B cell (primary cell): ENCODE results near the gene IRF7. TPM values are rescaled to one million over a fixed set of nuclear protein-coding genes. Genes with fewer than 3 reads are reported as not detected.

Experiments
- ATAC-seq: fragments of 200-7000 bp; cut with Tn5 transposase; one replicate; pipeline ENCODE4 v1.10.0; 2021; ENCODE audit warnings: low read depth, mild to moderate bottlenecking, moderate number of reproducible peaks, moderate library complexity
- CTCF ChIA-PET: fragments of 350-600 bp; sonication (Branson Sonifier 250); formaldehyde crosslinking; loops from one replicate; lab custom pipeline; 2021; ENCODE audit warnings: antibody characterized with exemption, inconsistent platforms; lab: Charles Lee
- POLR2A ChIA-PET: fragments of 350-600 bp; sonication (Branson Sonifier 250); formaldehyde crosslinking; loops from one replicate; lab custom pipeline; 2021; ENCODE audit warnings: antibody characterized with exemption; lab: Charles Lee
- DNase-seq: peaks from one replicate; pipeline ENCODE4 v3.0.0; 2013
- H2AFZ ChIP-seq: 2 replicates; pipeline ENCODE4 v1.6.1; 2012; ENCODE audit warnings: mild to moderate bottlenecking, low read depth, low read length; ENCODE audit not compliant: insufficient read depth, poor library complexity, severe bottlenecking
- H3K27ac ChIP-seq, 2 donors: 1 replicate in 1 of 2; 2 replicates in 1 of 2; pipeline ENCODE4 v1.5.1; 2012 to 2013; ENCODE audit warnings: low read length in 2 of 2, mild to moderate bottlenecking in 2 of 2, moderate library complexity in 1 of 2
- H3K27me3 ChIP-seq, 4 experiments: fragments of 200-600 bp in 1 of 4; sonication (generic) in 1 of 4; replicated peaks in 1 of 4; 1 replicate in 2 of 4; 2 replicates in 2 of 4; pipeline versions ENCODE4 v1.6.1 to v1.7.0; 2013 to 2016; ENCODE audit warnings: low read length in 3 of 4, mild to moderate bottlenecking in 2 of 4, mixed read lengths in 1 of 4, moderate library complexity in 1 of 4; ENCODE audit not compliant: insufficient read depth in 4 of 4, control insufficient read depth in 3 of 4; ENCODE audit errors: control extremely low read depth in 1 of 4
- H3K36me3 ChIP-seq, 2 experiments: replicated peaks in 1 of 2; 1 replicate in 1 of 2; 2 replicates in 1 of 2; pipeline versions ENCODE4 v1.6.1 to v1.7.1; 2013; ENCODE audit warnings: low read length in 1 of 2; ENCODE audit not compliant: insufficient read depth in 2 of 2, control insufficient read depth in 1 of 2; ENCODE audit errors: control extremely low read depth in 1 of 2, extremely low read depth in 1 of 2
- H3K4me1 ChIP-seq, 2 donors: fragments of 200-600 bp in 1 of 2; sonication (generic) in 1 of 2; 1 replicate in 1 of 2; 2 replicates in 1 of 2; pipeline versions ENCODE4 v1.5.1 to v1.6.1; 2013 to 2017; ENCODE audit warnings: low read length in 2 of 2; ENCODE audit not compliant: control insufficient read depth in 2 of 2, insufficient read depth in 2 of 2
- H3K4me2 ChIP-seq: replicated peaks from 2 replicates; pipeline ENCODE3; 2012; ENCODE audit warnings: mild to moderate bottlenecking, low read depth, low read length; ENCODE audit not compliant: poor library complexity, severe bottlenecking
- H3K4me3 ChIP-seq, 5 experiments: fragments of 200-600 bp in 1 of 5; sonication (generic) in 1 of 5; 1 replicate in 3 of 5; 2 replicates in 2 of 5; pipeline versions ENCODE4 v1.5.1 to v1.7.0; 2011 to 2016; ENCODE audit warnings: low read length in 4 of 5, mild to moderate bottlenecking in 4 of 5, low read depth in 2 of 5, control low read depth in 1 of 5, moderate library complexity in 1 of 5; ENCODE audit not compliant: insufficient read depth in 1 of 5; ENCODE audit errors: control extremely low read depth in 1 of 5, extremely low read depth in 1 of 5
- H3K79me2 ChIP-seq: fragments of 200-600 bp; sonication (generic); one replicate; pipeline ENCODE4 v1.6.0; 2016; ENCODE audit warnings: low read length; ENCODE audit not compliant: control insufficient read depth, insufficient read depth
- H3K9ac ChIP-seq: fragments of 200-600 bp; sonication (generic); 2 replicates; pipeline ENCODE4 v1.6.1; 2017; ENCODE audit warnings: mild to moderate bottlenecking, low read length, moderate library complexity
- H3K9me3 ChIP-seq, 3 donors: one replicate each; pipeline versions ENCODE4 v1.6.1 to v1.7.1; 2013; ENCODE audit warnings: low read length in 2 of 3; ENCODE audit not compliant: control insufficient read depth in 2 of 3, insufficient read depth in 1 of 3; ENCODE audit errors: control extremely low read depth in 1 of 3
- H4K20me1 ChIP-seq: 2 replicates; pipeline ENCODE4 v1.6.0; 2012; ENCODE audit warnings: mild to moderate bottlenecking, low read length; ENCODE audit not compliant: insufficient read depth, control insufficient read depth, poor library complexity, severe bottlenecking
- H3K27ac Mint-ChIP-seq: one replicate; pipeline ENCODE4 v1.8.0; 2021; ENCODE audit warnings: mixed read lengths
- H3K27me3 Mint-ChIP-seq: one replicate; pipeline ENCODE4 v1.8.0; 2021; ENCODE audit warnings: mixed read lengths
- H3K4me1 Mint-ChIP-seq: one replicate; pipeline ENCODE4 v1.8.0; 2021; ENCODE audit warnings: mixed read lengths
- H3K4me3 Mint-ChIP-seq: one replicate; pipeline ENCODE4 v1.8.0; 2021; ENCODE audit warnings: mixed read lengths
- H3K9me3 Mint-ChIP-seq: one replicate; pipeline ENCODE4 v1.8.0; 2022; ENCODE audit warnings: mixed read lengths; ENCODE audit not compliant: insufficient read depth
- EZH2 ChIP-seq: IDR thresholded peaks from 2 replicates; pipeline ENCODE4 v1.6.1; 2012; ENCODE audit warnings: borderline replicate concordance, low read depth, mild to moderate bottlenecking, moderate library complexity, low read length; ENCODE audit not compliant: insufficient read depth, poor library complexity, severe bottlenecking
- WGBS: methylation state at CpG from one replicate; pipeline ENCODE4 v1.1.5; 2013; ENCODE audit warnings: missing lambda C conversion rate; ENCODE audit not compliant: insufficient coverage; 5-methylcytosine and 5-hydroxymethylcytosine counted together
- intact Hi-C: fragments of 100-400 bp; cut with micrococcal nuclease; formaldehyde crosslinking; loops from one replicate; pipeline ENCODE4 v1.10.0; 2022
- polyA plus RNA-seq: library from polyadenylated mRNA; depleted of rRNA; stranded (reverse); fragments of >200 nt; gene quantifications from 2 replicates; pipeline ENCODE4 v1.2.3, GENCODE V29; 2012
- total RNA-seq, 2 donors: library from RNA; stranded (reverse); fragments of 120-200 nt in 1 of 2; gene quantifications; 1 replicate in 1 of 2; 2 replicates in 1 of 2; pipeline versions ENCODE4 v1.2.3 to v1.2.4, GENCODE V29; 2013 to 2022
- TF ChIP-seq, protein P1 (sequence below): fragments of 200-600 bp; IDR thresholded peaks from one replicate; pipeline ENCODE4 v1.8.0; 2022; ENCODE audit warnings: antibody characterized with exemption, mild to moderate bottlenecking

The IRF7 gene
- total and polyA plus RNA-seq, 2 donors (not counting 1 experiment from before 2014, with no cell fraction given) = 136 to 184 TPM

DNA sequence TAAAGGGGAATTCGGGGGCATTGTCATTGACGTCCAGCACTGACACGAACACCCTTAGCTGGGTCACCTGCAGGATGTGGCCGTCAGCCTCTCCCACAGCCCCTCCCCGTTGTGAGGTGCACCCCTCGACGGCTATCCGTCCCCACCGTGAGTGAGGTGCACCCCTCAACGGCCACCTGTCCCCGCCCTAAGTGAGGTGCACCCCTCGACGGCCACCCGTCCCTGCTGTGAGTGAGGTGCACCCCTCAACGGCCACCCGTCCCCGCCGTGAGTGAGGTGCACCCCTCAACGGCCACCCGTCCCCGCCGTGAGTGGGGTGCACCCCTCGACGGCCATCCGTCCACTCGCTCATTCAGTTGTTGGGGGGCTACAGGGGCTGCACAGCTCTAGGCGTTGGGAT lies 6.1 kb upstream of the IRF7 start:
- Mint-ChIP-seq H3K27me3 (peaks cover 5% of the 10 kb centered on the region), H3K9me3 (no peaks in the 10 kb centered on the region), H3K4me3 (no peak overlapping the region), H3K27ac (no peak overlapping the region), H3K4me1 (peaks cover 4% of the 10 kb centered on the region)
- ChIA-PET CTCF (no interaction called here), POLR2A (no interaction called here)
- Histone ChIP-seq H3K9ac (no peak overlapping the region), H3K27ac (no peak overlapping the region), H3K9me3 (no peaks in the 10 kb centered on the region), H3K36me3 (no peaks in the 10 kb centered on the region), H3K27me3 (peaks cover 0 to 25% (median 8%) of the 10 kb centered on the region in 4 experiments), H3K4me3 (no peak overlapping the region), H3K79me2 (no peaks in the 10 kb centered on the region), H3K4me2 (no peak overlapping the region), H2AFZ (no peak overlapping the region), H4K20me1 (no peaks in the 10 kb centered on the region), H3K4me1 (peaks cover 11% of the 10 kb centered on the region in 2 donors)
- TF ChIP-seq EZH2 = no peak
- TF ChIP-seq, protein P1, sequence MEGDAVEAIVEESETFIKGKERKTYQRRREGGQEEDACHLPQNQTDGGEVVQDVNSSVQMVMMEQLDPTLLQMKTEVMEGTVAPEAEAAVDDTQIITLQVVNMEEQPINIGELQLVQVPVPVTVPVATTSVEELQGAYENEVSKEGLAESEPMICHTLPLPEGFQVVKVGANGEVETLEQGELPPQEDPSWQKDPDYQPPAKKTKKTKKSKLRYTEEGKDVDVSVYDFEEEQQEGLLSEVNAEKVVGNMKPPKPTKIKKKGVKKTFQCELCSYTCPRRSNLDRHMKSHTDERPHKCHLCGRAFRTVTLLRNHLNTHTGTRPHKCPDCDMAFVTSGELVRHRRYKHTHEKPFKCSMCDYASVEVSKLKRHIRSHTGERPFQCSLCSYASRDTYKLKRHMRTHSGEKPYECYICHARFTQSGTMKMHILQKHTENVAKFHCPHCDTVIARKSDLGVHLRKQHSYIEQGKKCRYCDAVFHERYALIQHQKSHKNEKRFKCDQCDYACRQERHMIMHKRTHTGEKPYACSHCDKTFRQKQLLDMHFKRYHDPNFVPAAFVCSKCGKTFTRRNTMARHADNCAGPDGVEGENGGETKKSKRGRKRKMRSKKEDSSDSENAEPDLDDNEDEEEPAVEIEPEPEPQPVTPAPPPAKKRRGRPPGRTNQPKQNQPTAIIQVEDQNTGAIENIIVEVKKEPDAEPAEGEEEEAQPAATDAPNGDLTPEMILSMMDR = no peak
- intact Hi-C loops = no loop called here
- no peak for ATAC-seq
- WGBS = 92% methylated on average over 26 of the region's 27 CpGs
- no peak for DNase-seq

DNA sequence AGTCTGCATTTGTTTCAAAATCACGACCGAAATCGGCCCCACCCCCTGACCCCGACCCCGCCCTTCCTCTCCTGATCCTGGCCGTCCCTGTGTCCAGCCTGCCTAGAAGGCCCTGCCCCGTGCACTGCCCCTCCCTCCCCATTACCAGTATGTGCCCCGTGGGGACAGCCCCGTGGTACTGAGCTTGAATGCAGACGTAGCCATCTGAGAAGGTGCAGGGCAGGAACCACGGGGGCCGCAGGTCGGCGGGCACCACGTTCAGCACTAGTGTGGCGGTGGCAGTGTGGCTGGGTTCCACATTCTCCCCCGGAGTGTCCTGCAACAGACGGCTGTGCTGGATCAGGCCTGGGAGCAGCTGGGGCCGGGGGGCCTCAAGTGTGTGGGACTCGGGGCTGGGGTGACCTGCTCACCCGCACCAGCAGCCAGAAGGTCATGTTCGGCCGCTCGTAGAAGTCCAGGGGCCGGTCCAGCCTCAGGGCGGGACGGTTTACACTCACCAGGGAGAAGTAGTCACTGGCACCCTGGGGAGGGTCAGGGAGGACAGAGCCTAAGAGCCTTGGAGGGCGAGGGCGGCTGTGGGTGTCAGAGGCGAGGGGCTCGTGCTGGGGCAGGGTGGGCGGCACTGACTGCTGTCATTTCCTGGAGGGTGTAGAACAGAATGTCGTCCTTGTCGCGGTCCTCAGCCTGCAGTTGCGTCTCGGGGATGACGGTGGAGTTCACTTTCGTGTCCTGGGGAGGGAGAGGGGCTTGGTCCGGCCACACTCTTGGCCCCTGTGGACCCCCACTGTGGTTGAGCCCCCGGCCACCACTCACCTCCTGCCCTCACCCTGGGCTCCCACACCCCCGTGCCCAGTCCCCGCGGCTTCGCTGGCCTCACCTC lies 5.4 kb upstream of the IRF7 start:
- no peak overlapping the region for H3K4me2 ChIP-seq
- Mint-ChIP-seq H3K27me3 (peaks cover 5% of the 10 kb centered on the region), H3K4me1 (peaks cover 6% of the 10 kb centered on the region), H3K9me3 (no peaks in the 10 kb centered on the region), H3K27ac (no peak overlapping the region), H3K4me3 (no peak overlapping the region)
- H4K20me1 ChIP-seq = no peaks in the 10 kb centered on the region
- no peaks in the 10 kb centered on the region for H3K9me3 ChIP-seq
- no peak overlapping the region for H3K9ac ChIP-seq
- H3K79me2 ChIP-seq = no peaks in the 10 kb centered on the region
- DNase-seq (no peak), ATAC-seq (no peak)
- no peak overlapping the region for H3K27ac ChIP-seq
- CTCF ChIA-PET = no interaction called here
- TF ChIP-seq EZH2 = no peak
- TF ChIP-seq, protein P1 = no peak
- POLR2A ChIA-PET = no interaction called here
- H3K4me3 ChIP-seq = no peak overlapping the region
- intact Hi-C loops = no loop called here
- H3K4me1 ChIP-seq = peaks cover 11 to 12% of the 10 kb centered on the region in 2 donors
- H2AFZ ChIP-seq = no peak overlapping the region
- H3K36me3 ChIP-seq = no peaks in the 10 kb centered on the region
- 87% methylated on average over 37 of the region's 45 CpGs for WGBS
- peaks cover 0 to 20% (median 4%) of the 10 kb centered on the region in 4 experiments for H3K27me3 ChIP-seq
